DMS153 (cell line): ENCODE measurements around the gene BACE1-AS.
"Not testable (repeated sequence)": the region's sequence is repeated elsewhere in the genome, so short reads cannot be mapped to it uniquely, and the experiment has no call there.

ENCODE experiments used
- DNase-seq: peaks from one replicate; lab custom pipeline; 2025; lab: John Stamatoyannopoulos, UW

The BACE1-AS gene

DNA sequence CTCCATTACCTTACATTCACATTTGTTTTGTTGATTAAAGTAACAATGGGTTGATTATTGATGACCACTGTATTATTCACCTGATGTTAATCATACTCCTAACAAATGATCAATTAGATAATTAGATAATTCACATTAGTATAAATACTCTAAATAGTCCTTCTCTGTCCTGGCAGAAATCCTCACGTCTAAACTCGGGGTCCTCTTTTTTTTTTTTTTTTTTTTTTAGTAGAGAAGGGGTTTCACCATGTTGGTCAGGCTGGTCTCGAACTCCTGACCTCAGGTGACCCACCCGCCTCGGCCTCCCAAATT, 36.1 kb downstream of the BACE1-AS start:
- DNase-seq: not testable (repeated sequence)

DNA sequence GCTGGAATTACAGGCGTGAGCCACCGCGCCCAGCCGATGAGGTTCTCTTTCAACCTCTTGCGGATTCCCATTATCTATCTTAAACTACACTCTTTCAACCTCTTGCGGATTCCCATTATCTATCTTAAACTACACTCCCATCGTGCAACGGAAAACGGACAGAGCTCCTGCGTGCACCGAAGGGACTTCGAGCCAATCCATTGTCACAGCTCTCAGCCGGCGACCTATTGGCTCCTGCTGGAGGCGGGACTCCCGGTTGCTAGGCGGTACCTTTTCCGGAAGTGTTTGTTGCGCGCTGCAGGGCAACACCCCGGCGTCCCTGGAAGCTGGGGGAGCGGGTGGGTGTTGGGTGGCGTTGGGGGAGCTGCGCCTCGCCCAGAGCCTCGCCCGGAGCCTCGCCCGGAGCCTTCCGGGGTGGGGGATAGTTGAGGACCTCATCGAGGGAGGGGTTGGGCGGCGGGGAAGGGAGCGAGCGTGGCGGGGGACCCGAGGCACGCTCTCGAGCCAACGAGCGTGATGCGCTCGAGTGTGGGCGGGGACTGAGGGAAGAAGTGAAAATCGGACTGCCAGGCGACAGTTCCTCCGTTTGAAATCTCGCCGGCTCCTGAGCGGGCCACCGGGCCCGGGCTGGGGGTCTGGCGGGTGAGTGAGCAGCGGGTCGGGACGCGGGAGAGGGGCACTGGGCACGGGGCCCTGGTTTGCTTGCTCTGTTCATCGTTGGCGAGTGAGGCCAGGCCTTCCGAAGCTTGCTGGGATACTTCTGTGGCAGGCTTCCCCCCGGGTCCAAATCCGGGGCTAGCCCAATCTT, 36.6 kb downstream of the BACE1-AS start, which contains the start of gene CEP164:
CEP164 (plus strand) TSS at position 288 of the 808 bp plus-strand sequence. CDS start 10,733 bp downstream, outside the sequence.
- peak; percentile 95 for DNase-seq

DNA sequence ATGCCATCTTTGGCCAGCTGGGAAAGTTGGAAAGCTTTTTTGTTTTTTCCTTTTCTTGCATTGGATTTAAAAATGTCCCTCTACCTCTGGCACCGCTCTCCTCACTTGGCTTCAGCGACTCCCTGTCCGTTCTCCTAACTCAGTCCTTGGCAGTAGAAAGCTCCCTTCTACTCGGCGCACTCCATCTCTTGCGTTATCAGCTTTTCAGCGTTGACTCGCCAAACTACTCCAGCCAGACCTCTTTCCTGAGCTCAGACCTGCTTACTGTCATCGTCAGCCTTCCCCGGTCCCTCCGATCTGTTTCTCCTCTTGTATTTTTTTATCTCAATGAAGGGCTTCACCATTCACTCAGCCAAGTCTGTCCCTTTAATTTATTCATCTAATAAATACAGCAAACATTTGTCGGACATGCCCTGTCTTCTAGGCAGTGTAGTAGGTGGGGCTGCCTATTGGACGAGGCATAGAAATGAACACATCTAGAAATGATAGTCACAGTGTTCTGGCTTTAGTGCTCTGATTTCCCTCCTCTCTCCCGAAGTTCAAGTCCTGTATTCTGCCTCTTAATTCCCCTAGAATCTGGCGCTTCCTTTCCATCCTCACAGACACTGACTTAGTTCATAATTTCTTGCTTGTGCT, 37.3 kb downstream of the BACE1-AS start:
- no peak for DNase-seq

DNA sequence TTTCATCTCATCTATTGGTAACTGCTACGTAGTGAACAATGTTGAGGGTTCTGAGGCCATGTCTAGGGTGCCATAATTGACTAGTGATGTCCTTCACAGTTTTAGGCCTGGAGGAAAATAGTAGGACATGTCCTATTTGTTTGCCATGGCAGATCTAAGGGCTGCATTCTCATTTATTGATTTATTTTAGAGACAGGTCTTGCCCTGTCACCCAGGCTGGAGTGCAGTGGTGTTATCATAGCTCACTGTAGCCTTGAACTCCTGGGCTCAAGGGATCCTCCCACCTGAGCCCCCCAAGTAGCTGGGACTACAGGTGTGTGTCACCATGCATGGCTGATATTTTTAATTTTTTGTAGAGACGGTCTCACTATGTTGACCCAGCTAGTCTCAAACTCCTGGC, 41.7 kb downstream of the BACE1-AS start:
- no peak for DNase-seq

DNA sequence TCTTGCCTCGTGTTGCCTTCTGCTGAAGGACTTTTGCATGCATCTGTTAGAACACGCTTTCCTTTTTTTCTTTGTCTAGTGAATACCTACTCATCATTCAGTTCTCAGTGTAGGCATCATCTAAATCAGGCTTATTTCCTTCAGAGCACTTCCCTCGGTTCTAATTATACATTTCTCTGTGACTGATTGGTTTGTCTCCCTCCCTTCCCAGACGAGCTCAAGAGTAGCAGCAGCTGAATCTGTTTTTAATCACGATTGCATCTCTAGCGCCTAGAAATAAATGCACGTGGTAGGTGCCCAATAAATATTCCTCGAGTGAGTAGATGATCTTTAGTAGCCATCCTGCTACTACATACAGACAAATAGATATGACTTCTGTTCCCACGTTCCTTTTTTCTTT, 42.8 kb downstream of the BACE1-AS start:
- no peak for DNase-seq

DNA sequence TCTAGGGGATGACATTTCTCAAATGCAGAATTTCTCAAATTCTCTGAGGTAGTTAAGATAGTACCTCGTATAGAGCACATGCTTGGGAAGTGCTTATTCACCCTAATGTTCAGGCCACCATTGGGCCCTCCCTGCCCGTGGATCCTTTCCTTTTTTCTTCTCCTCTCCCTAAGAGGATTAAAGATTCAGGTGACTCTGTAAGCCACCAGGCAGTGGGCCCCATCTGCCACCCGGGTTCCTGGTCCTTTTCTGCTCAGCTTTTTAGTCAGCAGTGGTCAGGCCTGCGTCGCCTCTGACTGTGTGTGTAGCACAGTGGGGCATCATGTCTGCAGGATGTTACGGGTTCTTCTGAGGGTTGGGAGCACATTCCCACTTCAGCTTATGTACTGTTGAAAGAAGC, 43.8 kb downstream of the BACE1-AS start:
- no peak for DNase-seq

DNA sequence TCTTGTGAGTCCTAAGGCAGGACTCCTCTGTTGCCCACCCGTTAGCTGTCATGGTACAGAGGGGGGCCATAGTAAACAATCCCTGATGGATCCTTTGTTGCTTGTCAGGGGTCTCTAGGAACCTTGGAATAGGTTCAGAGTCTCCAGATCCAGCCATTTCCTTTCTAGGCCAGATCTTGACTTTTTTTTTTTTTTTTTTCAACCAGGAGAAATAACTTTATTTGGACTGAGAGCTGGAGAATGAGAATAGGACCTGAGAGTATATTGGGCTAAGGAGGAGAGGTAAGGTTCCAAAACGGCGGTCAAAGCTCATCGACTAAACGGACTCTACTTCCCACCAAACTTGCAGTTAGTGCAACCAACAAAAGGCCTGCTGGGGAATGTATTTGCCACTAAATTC, 44.3 kb downstream of the BACE1-AS start:
- DNase-seq: no peak

DNA sequence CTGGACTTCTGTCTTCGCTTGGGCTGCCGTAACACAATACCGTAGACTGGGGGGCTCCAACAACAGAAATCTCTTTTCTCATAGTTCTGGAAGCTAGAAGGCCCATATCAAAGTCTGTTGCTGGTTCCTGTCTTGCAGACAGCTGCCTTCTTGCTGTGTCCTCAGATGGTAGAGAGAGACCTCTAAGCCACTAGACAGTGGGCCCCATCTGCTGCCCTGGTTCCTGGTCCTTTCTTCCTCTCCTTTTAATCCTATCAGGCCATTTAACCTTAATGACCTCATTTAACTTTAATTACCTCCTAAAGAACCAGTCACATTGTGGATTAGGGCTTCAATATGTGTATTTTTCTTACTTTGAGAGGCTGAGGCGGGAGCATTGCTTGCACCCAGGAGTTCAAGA, 45.9 kb downstream of the BACE1-AS start:
- DNase-seq: no peak
